Hepatocyte (in vitro differentiated cells): Measurements from ENCODE around the gene ELMO2. TPM values are rescaled to one million over a fixed set of nuclear protein-coding genes. Genes with fewer than 3 reads are reported as not detected.

Experiments used
- DNase-seq: peaks from one replicate; pipeline ENCODE4 v3.0.0-alpha.2; 2016; ENCODE audit warnings: low spot score
- H2AFZ ChIP-seq: fragments of 200-600 bp; sonication (generic); 2 replicates; pipeline ENCODE4 v1.6.0; 2016; ENCODE audit warnings: antibody characterized with exemption, mild to moderate bottlenecking
- H3K27ac ChIP-seq: fragments of 200-600 bp; sonication (generic); 2 replicates; pipeline ENCODE4 v1.5.1; 2016; ENCODE audit warnings: mild to moderate bottlenecking
- H3K27me3 ChIP-seq: fragments of 200-600 bp; sonication (generic); 2 replicates; pipeline ENCODE4 v1.6.1; 2016
- H3K36me3 ChIP-seq: fragments of 200-600 bp; sonication (generic); replicated peaks from 2 replicates; pipeline ENCODE4 v1.5.1; 2016; ENCODE audit warnings: low read depth; ENCODE audit not compliant: insufficient read depth
- H3K4me1 ChIP-seq: fragments of 200-600 bp; sonication (generic); 2 replicates; pipeline ENCODE4 v1.5.1; 2016; ENCODE audit warnings: mild to moderate bottlenecking, moderate library complexity; ENCODE audit not compliant: insufficient read depth
- H3K4me2 ChIP-seq: fragments of 200-600 bp; sonication (generic); 2 replicates; pipeline ENCODE4 v1.6.0; 2016
- H3K4me3 ChIP-seq: fragments of 200-600 bp; sonication (generic); 2 replicates; pipeline ENCODE4 v1.5.1; 2016; ENCODE audit warnings: mild to moderate bottlenecking
- H3K79me2 ChIP-seq: fragments of 200-600 bp; sonication (generic); 2 replicates; pipeline ENCODE4 v1.6.0; 2017; ENCODE audit warnings: mild to moderate bottlenecking
- H3K9me2 ChIP-seq: fragments of 200-600 bp; sonication (generic); replicated peaks from 2 replicates; pipeline ENCODE4 v1.6.0; 2017; ENCODE audit warnings: mild to moderate bottlenecking; ENCODE audit not compliant: insufficient read depth
- H3K9me3 ChIP-seq: fragments of 200-600 bp; sonication (generic); 2 replicates; pipeline ENCODE4 v1.5.1; 2016; ENCODE audit warnings: low read depth, mild to moderate bottlenecking
- H4K20me1 ChIP-seq: fragments of 200-600 bp; sonication (generic); 2 replicates; pipeline ENCODE4 v1.6.0; 2016; ENCODE audit warnings: mild to moderate bottlenecking; ENCODE audit not compliant: insufficient read depth, poor library complexity, severe bottlenecking
- CTCF ChIP-seq: fragments of 200-600 bp; sonication (generic); IDR thresholded peaks from 2 replicates; pipeline ENCODE4 v1.5.1; 2016; ENCODE audit warnings: antibody characterized with exemption, mild to moderate bottlenecking; ENCODE audit not compliant: poor library complexity
- EZH2 ChIP-seq: fragments of 200-600 bp; sonication (generic); IDR thresholded peaks from 2 replicates; pipeline ENCODE4 v1.6.1; 2016; ENCODE audit warnings: antibody characterized with exemption, mild to moderate bottlenecking, borderline replicate concordance
- EZH2phosphoT487 ChIP-seq: fragments of 200-600 bp; sonication (generic); IDR thresholded peaks from one replicate; pipeline ENCODE4 v1.6.1; 2018; ENCODE audit warnings: antibody characterized with exemption, mild to moderate bottlenecking, low read depth, moderate library complexity; ENCODE audit not compliant: unreplicated experiment, severe bottlenecking
- WGBS: methylation state at CpG from one replicate; pipeline ENCODE4 v1.1.6; 2016; ENCODE audit warnings: low lambda C conversion rate; ENCODE audit errors: missing lambda C conversion rate; 5-methylcytosine and 5-hydroxymethylcytosine counted together
- polyA plus RNA-seq: library from polyadenylated mRNA; unstranded; fragments of >200 nt; fragmentation: Nextera tagmentation; extraction: Ambion mirVana; gene quantifications from 2 replicates; pipeline ENCODE4 v1.2.1, GENCODE V29; 2016
- total RNA-seq: library from RNA; depleted of rRNA; stranded (reverse); fragments of >200 nt; gene quantifications from 2 replicates; pipeline ENCODE4 v1.2.3, GENCODE V29; 2014

Gene ELMO2
- total and polyA plus RNA-seq, 2 experiments from 2014 or later: 35.0 to 42.3 TPM

- no peak for TF ChIP-seq EZH2
- TF ChIP-seq EZH2phosphoT487: no peak
- peaks cover 36% of the 10 kb centered on the region for H3K79me2 ChIP-seq
- H3K27ac ChIP-seq: no peak overlapping the region
- no peak overlapping the region for H3K4me3 ChIP-seq
- no peaks in the 10 kb centered on the region for H3K9me2 ChIP-seq
- H3K4me1 ChIP-seq: peaks cover 15% of the 10 kb centered on the region
- DNase-seq: no peak
- no peak overlapping the region for H3K4me2 ChIP-seq
- WGBS: 92% methylated on average over 2 of the region's 2 CpGs
- H3K27me3 ChIP-seq: no peaks in the 10 kb centered on the region
- no peak overlapping the region for H2AFZ ChIP-seq
- peaks cover 13% of the 10 kb centered on the region for H4K20me1 ChIP-seq
- H3K9me3 ChIP-seq: no peaks in the 10 kb centered on the region
- H3K36me3 ChIP-seq: no peaks in the 10 kb centered on the region
Observed at GRCh38 chr20:46361811-46362210, 44.6 kb downstream of the ELMO2 start.

GRCh38 chr20:46361381-46361780 is 45.0 kb downstream of the ELMO2 start:
- DNase-seq: no peak
- Histone ChIP-seq H3K4me3 (no peak overlapping the region), H3K27ac (no peak overlapping the region), H3K27me3 (no peaks in the 10 kb centered on the region), H3K9me2 (no peaks in the 10 kb centered on the region), H4K20me1 (peaks cover 13% of the 10 kb centered on the region), H3K36me3 (no peaks in the 10 kb centered on the region), H3K79me2 (peaks cover 36% of the 10 kb centered on the region), H3K4me2 (no peak overlapping the region), H3K9me3 (no peaks in the 10 kb centered on the region), H2AFZ (no peak overlapping the region), H3K4me1 (peaks cover 15% of the 10 kb centered on the region)
- TF ChIP-seq EZH2phosphoT487 (no peak), EZH2 (no peak), CTCF (no peak)
- 98% methylated on average over 5 of the region's 5 CpGs for WGBS

GRCh38 chr20:46359233-46359751 is 47.1 kb downstream of the ELMO2 start:
- no peaks in the 10 kb centered on the region for H3K9me3 ChIP-seq
- H2AFZ ChIP-seq: no peak overlapping the region
- peaks cover 13% of the 10 kb centered on the region for H4K20me1 ChIP-seq
- TF ChIP-seq EZH2 (no peak), CTCF (no peak), EZH2phosphoT487 (no peak)
- peaks cover 8% of the 10 kb centered on the region for H3K4me1 ChIP-seq
- no peak overlapping the region for H3K4me2 ChIP-seq
- no peaks in the 10 kb centered on the region for H3K36me3 ChIP-seq
- peaks cover 36% of the 10 kb centered on the region for H3K79me2 ChIP-seq
- WGBS: 75% methylated on average over 10 of the region's 10 CpGs
- no peaks in the 10 kb centered on the region for H3K9me2 ChIP-seq
- H3K27me3 ChIP-seq: no peaks in the 10 kb centered on the region
- no peak overlapping the region for H3K4me3 ChIP-seq
- DNase-seq: no peak
- no peak overlapping the region for H3K27ac ChIP-seq

- H2AFZ ChIP-seq: no peak overlapping the region
- no peaks in the 10 kb centered on the region for H3K9me3 ChIP-seq
- no peaks in the 10 kb centered on the region for H3K36me3 ChIP-seq
- 88% methylated on average over 19 of the region's 19 CpGs for WGBS
- no peak overlapping the region for H3K27ac ChIP-seq
- H3K27me3 ChIP-seq: no peaks in the 10 kb centered on the region
- peaks cover 35% of the 10 kb centered on the region for H3K79me2 ChIP-seq
- H3K4me1 ChIP-seq: peaks cover 8% of the 10 kb centered on the region
- peaks cover 13% of the 10 kb centered on the region for H4K20me1 ChIP-seq
- TF ChIP-seq EZH2phosphoT487: no peak
- no peak for TF ChIP-seq EZH2
- no peak for TF ChIP-seq CTCF
- H3K4me3 ChIP-seq: no peak overlapping the region
- DNase-seq: no peak
- H3K4me2 ChIP-seq: no peak overlapping the region
- H3K9me2 ChIP-seq: no peaks in the 10 kb centered on the region
Observed at GRCh38 chr20:46358346-46359058, 47.9 kb downstream of the ELMO2 start.
